GM12878 (cell line): ENCODE measurements around the gene SV2A. TPM values are rescaled to one million over a fixed set of nuclear protein-coding genes. Genes with fewer than 3 reads are reported as not detected.

Experiments used
- ATAC-seq: fragments of 200-7000 bp; cut with Tn5 transposase; 3 replicates; pipeline ENCODE4 v1.9.1; 2020; ENCODE audit warnings: mild to moderate bottlenecking, moderate library complexity
- BruUV-seq: library from RNA; stranded (reverse); fragments of 400-500 nt; replicated peaks from 2 replicates; lab custom pipeline; 2021; lab: Mats Ljungman, UMichigan
- CTCF ChIA-PET: fragments of 300-600 bp; sonication (Branson Sonifier 250); formaldehyde crosslinking; extraction: SDS; loops from one replicate; lab custom pipeline; 2021; ENCODE audit warnings: inconsistent platforms; lab: Yijun Ruan, JAX
- POLR2A ChIA-PET: fragments of 350-600 bp; formaldehyde crosslinking; extraction: SDS; loops from one replicate; lab custom pipeline; 2021; ENCODE audit warnings: inconsistent platforms; lab: Charles Lee
- RAD21 ChIA-PET: fragments of 300-600 bp; sonication (Branson Sonifier 250); formaldehyde crosslinking; loops from one replicate; lab custom pipeline; 2023; ENCODE audit warnings: antibody characterized with exemption; ENCODE audit not compliant: unreplicated experiment; lab: Charles Lee
- SMC1A ChIA-PET: fragments of 300-600 bp; sonication (Branson Sonifier 250); formaldehyde crosslinking; loops from one replicate; lab custom pipeline; 2023; ENCODE audit not compliant: unreplicated experiment, uncharacterized antibody; lab: Charles Lee
- DNase-seq: peaks from one replicate; pipeline ENCODE4 v3.0.0-alpha.2; 2011; ENCODE audit warnings: low read depth, low spot score
- FAIRE-seq: peaks from 3 replicates; lab custom pipeline; 2011; peaks lifted over from hg19 to GRCh38; lab: Jason Lieb, UNC
- H2AFZ ChIP-seq: 2 replicates; pipeline ENCODE4 v1.6.0; 2011; ENCODE audit warnings: low read depth, low read length, control low read depth; ENCODE audit not compliant: control insufficient read depth
- H3K27ac ChIP-seq: 2 replicates; pipeline ENCODE4 v1.5.1; 2011; ENCODE audit warnings: control low read depth; ENCODE audit not compliant: control insufficient read depth, insufficient read depth
- H3K27me3 ChIP-seq, 2 experiments: replicated peaks in 1 of 2; 2 replicates each; pipeline versions ENCODE4 v1.6.0 to v1.6.1; 2011; ENCODE audit warnings: low read length in 1 of 2; ENCODE audit not compliant: control insufficient read depth in 2 of 2, insufficient read depth in 2 of 2
- H3K36me3 ChIP-seq, 2 experiments: 2 replicates each; pipeline ENCODE4 v1.5.1; 2011; ENCODE audit warnings: low read length in 1 of 2; ENCODE audit not compliant: control insufficient read depth in 2 of 2, insufficient read depth in 2 of 2
- H3K4me1 ChIP-seq: 2 replicates; pipeline ENCODE4 v1.6.1; 2011; ENCODE audit warnings: mild to moderate bottlenecking, low read length, moderate library complexity, mixed read lengths; ENCODE audit not compliant: control insufficient read depth, insufficient read depth
- H3K4me2 ChIP-seq: 2 replicates; pipeline ENCODE4 v1.6.0; 2011; ENCODE audit warnings: control low read depth; ENCODE audit not compliant: control insufficient read depth, insufficient read depth
- H3K4me3 ChIP-seq: fragments of 200-600 bp; sonication (generic); 2 replicates; pipeline ENCODE4 v1.5.1; 2016
- H3K79me2 ChIP-seq: 2 replicates; pipeline ENCODE4 v1.6.0; 2011; ENCODE audit warnings: low read length; ENCODE audit not compliant: control insufficient read depth, insufficient read depth
- H3K9ac ChIP-seq: 2 replicates; pipeline ENCODE4 v1.8.0; 2011; ENCODE audit warnings: low read length, control low read depth, mixed read lengths; ENCODE audit not compliant: control insufficient read depth, insufficient read depth
- H3K9me3 ChIP-seq: replicated peaks from 3 replicates; pipeline ENCODE4 v1.5.1; 2011; ENCODE audit warnings: mild to moderate bottlenecking, low read length; ENCODE audit not compliant: control insufficient read depth, insufficient read depth
- H4K20me1 ChIP-seq: 2 replicates; pipeline ENCODE4 v1.6.0; 2011; ENCODE audit not compliant: control insufficient read depth, insufficient read depth
- BACH1 ChIP-seq: fragments of 450-650 bp; IDR thresholded peaks from 2 replicates; pipeline ENCODE4 v1.6.1; 2017; ENCODE audit warnings: mild to moderate bottlenecking, borderline replicate concordance
- BRCA1 ChIP-seq: IDR thresholded peaks from 2 replicates; pipeline ENCODE4 v1.6.1; 2011; ENCODE audit warnings: low read depth, low read length, improper control_type of control experiment
- CBFB ChIP-seq: IDR thresholded peaks from 2 replicates; pipeline ENCODE4 v1.6.1; 2016; ENCODE audit warnings: antibody characterized with exemption, low read depth
- CREM ChIP-seq: IDR thresholded peaks from 2 replicates; pipeline ENCODE4 v1.6.1; 2014; ENCODE audit warnings: antibody characterized with exemption, low read depth
- SREBF2 ChIP-seq: IDR thresholded peaks from 2 replicates; pipeline ENCODE4 v1.6.1; 2012; ENCODE audit warnings: mild to moderate bottlenecking, low read length
- USF2 ChIP-seq: IDR thresholded peaks from 2 replicates; pipeline ENCODE4 v1.6.1; 2011; ENCODE audit warnings: low read depth, low read length, improper control_type of control experiment, borderline replicate concordance
- WRNIP1 ChIP-seq: IDR thresholded peaks from 2 replicates; pipeline ENCODE4 v1.6.1; 2011; ENCODE audit warnings: low read depth, low read length, improper control_type of control experiment, borderline replicate concordance
- ZBED1 ChIP-seq: IDR thresholded peaks from 2 replicates; pipeline ENCODE4 v1.6.1; 2016; ENCODE audit warnings: borderline replicate concordance
- WGBS: methylation state at CpG from one replicate; pipeline ENCODE4 v1.1.6; 2016; ENCODE audit warnings: low lambda C conversion rate; ENCODE audit not compliant: insufficient replicate concordance, insufficient coverage; ENCODE audit errors: missing lambda C conversion rate; 5-methylcytosine and 5-hydroxymethylcytosine counted together
- in situ Hi-C: fragments of 300-500 bp; cut with MboI; formaldehyde crosslinking; loops from 9 replicates; pipeline ENCODE4 v1.14.3; 2018; ENCODE audit warnings: mixed read lengths
- intact Hi-C: fragments of 100-400 bp; cut with micrococcal nuclease; formaldehyde crosslinking; loops from one replicate; pipeline ENCODE4 v1.14.2; 2022; ENCODE audit not compliant: unreplicated experiment
- polyA plus RNA-seq, 11 experiments: library from polyadenylated mRNA; depleted of rRNA in 4 of 11; unstranded in 6 of 11; stranded (reverse) in 5 of 11; fragments of >200 nt; fragmentation: Nextera tagmentation in 4 of 11; fragmentation: Illumina TruSeq in 1 of 11; extraction: Ambion mirVana in 4 of 11; extraction: Trizol in 1 of 11; gene quantifications; 1 replicate in 1 of 11; 2 replicates in 10 of 11; pipeline versions ENCODE4 v1.2.1 to v1.2.3, GENCODE V29; 2011 to 2016; ENCODE audit warnings: inconsistent platforms in 2 of 11, missing spikeins in 2 of 11, low read depth in 1 of 11
- total RNA-seq, 4 experiments: library from RNA; depleted of rRNA in 3 of 4; stranded (reverse); fragments of >200 nt in 3 of 4; fragmentation: Illumina TruSeq in 1 of 4; extraction: Trizol in 1 of 4; gene quantifications; 2 replicates each; pipeline versions ENCODE4 v1.2.1 to v1.2.3, GENCODE V29; 2013 to 2021
- TF ChIP-seq, protein P1 (sequence below): fragments of 150-350 bp; IDR thresholded peaks from 2 replicates; pipeline ENCODE4 v1.6.1; 2016; ENCODE audit warnings: low read depth, low read length

SV2A gene
- total and polyA plus RNA-seq, 10 of the 15 experiments (the other 5 are each of a cell fraction or from before 2014, with no cell fraction given), result 0.39 to 11.6 (median 5.4) TPM

- TF ChIP-seq, protein P1, sequence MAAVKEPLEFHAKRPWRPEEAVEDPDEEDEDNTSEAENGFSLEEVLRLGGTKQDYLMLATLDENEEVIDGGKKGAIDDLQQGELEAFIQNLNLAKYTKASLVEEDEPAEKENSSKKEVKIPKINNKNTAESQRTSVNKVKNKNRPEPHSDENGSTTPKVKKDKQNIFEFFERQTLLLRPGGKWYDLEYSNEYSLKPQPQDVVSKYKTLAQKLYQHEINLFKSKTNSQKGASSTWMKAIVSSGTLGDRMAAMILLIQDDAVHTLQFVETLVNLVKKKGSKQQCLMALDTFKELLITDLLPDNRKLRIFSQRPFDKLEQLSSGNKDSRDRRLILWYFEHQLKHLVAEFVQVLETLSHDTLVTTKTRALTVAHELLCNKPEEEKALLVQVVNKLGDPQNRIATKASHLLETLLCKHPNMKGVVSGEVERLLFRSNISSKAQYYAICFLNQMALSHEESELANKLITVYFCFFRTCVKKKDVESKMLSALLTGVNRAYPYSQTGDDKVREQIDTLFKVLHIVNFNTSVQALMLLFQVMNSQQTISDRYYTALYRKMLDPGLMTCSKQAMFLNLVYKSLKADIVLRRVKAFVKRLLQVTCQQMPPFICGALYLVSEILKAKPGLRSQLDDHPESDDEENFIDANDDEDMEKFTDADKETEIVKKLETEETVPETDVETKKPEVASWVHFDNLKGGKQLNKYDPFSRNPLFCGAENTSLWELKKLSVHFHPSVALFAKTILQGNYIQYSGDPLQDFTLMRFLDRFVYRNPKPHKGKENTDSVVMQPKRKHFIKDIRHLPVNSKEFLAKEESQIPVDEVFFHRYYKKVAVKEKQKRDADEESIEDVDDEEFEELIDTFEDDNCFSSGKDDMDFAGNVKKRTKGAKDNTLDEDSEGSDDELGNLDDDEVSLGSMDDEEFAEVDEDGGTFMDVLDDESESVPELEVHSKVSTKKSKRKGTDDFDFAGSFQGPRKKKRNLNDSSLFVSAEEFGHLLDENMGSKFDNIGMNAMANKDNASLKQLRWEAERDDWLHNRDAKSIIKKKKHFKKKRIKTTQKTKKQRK, result no peak
Observed at GRCh38 chr1:149888247-149888998, 29.2 kb downstream of the SV2A start (continued).

DNA sequence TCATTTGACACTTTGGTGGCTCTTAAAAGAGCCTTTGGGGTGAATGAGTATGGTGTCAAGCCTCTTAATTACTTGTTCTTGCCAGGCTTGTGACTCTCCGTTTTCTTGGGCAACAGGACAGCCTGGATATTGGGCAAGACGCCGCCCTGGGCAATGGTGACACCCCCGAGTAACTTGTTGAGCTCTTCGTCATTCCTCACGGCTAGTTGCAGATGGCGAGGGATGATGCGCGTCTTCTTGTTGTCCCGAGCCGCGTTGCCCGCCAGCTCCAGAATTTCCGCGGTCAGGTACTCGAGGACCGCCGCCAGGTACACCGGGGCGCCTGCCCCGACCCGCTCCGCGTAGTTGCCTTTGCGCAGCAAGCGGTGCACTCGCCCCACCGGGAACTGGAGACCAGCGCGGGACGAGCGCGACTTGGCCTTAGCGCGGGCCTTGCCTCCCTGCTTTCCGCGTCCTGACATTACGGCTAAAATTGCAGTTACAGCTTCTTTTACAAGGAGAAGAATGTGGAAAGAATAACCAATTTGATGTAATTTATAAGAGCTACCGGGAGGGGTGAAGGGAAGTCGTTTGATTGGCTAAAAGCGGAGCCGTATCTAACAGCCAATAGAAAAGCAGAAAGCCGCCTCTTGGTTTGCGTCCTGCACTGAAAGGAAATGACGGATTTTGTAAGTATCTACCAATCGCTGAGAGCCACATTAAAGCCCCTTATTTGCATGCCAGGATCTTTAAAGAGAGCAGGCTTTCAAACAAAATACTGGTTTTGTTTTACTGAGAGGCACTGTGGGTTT lies 30.0 kb downstream of the SV2A start:
- ChIA-PET RAD21 (interaction anchor here (0.6 to 3.2 kb wide), 12 partner anchors 38 to 302 kb away, joined by 3 to 22 read pairs (median 5); partner anchors contain the start of gene SF3B4), POLR2A (interaction anchor here (0.6 to 4.0 kb wide), 16 partner anchors 9 to 1119 kb away, joined by 3 to 57 read pairs (median 5); partner anchors contain the start of genes MINDY1, SF3B4 and VPS45), SMC1A (interaction anchor here (0.9 to 3.3 kb wide), 10 partner anchors 38 to 274 kb away, joined by 3 to 15 read pairs (median 10); partner anchors contain the start of gene VPS45), CTCF (interaction anchor here (0.8 to 3.2 kb wide), 13 partner anchors 12 to 281 kb away, joined by 3 to 20 read pairs (median 6); partner anchors contain the start of gene BOLA1)
- peaks cover 17% of the 10 kb centered on the region for H3K79me2 ChIP-seq
- under 1% methylated on average over 46 of the region's 46 CpGs for WGBS
- TSS peak; percentile 88 for BruUV-seq
- H3K9ac ChIP-seq, result peak overlapping the region; percentile 64
- intact Hi-C loops, result loop anchor here (1.0 kb wide), 2 partner anchors 12 to 163 kb away; partner anchors contain the start of gene BOLA1
- peak overlapping the region; percentile 83 for H3K27ac ChIP-seq
- H3K4me3 ChIP-seq, result peak overlapping the region; percentile 68
- H3K27me3 ChIP-seq, result no peaks in the 10 kb centered on the region
- in situ Hi-C loops, result no loop called here
- H3K4me2 ChIP-seq, result peak overlapping the region; percentile 67
- H2AFZ ChIP-seq, result no peak overlapping the region; the same call in none of the 2 replicates
- FAIRE-seq (peak; percentile 84), DNase-seq (peak; percentile 97), ATAC-seq (peak; percentile 68)
- H3K4me1 ChIP-seq, result no peaks in the 10 kb centered on the region
- no peaks in the 10 kb centered on the region for H3K36me3 ChIP-seq
- H3K9me3 ChIP-seq, result no peaks in the 10 kb centered on the region
- H4K20me1 ChIP-seq, result no peaks in the 10 kb centered on the region
- TF ChIP-seq ZBED1 (peak; percentile 51), USF2 (no peak; the same call in 1 of the 2 replicates), CBFB (peak; percentile 37), BACH1 (peak; percentile 96), BRCA1 (no peak), SREBF2 (no peak), WRNIP1 (no peak), CREM (no peak)
- TF ChIP-seq, protein P1, result no peak
